Neuron (in vitro differentiated cells): Measurements from ENCODE around the gene UNCX.
"Not testable (repeated sequence)": the region's sequence is repeated elsewhere in the genome, so short reads cannot be mapped to it uniquely, and the experiment has no call there.

Experiments
- H2AFZ ChIP-seq: one replicate; pipeline ENCODE4 v1.6.1; 2013; ENCODE audit warnings: low read depth, mild to moderate bottlenecking, inconsistent platforms, low read length, moderate library complexity
- H3K27me3 ChIP-seq: one replicate; pipeline ENCODE4 v1.6.1; 2013; ENCODE audit warnings: low read length; ENCODE audit not compliant: insufficient read depth
- H3K36me3 ChIP-seq: one replicate; pipeline ENCODE4 v1.6.1; 2013; ENCODE audit warnings: low read length; ENCODE audit not compliant: insufficient read depth
- H3K4me1 ChIP-seq: one replicate; pipeline ENCODE4 v1.6.1; 2013; ENCODE audit warnings: low read length; ENCODE audit not compliant: insufficient read depth
- H3K4me3 ChIP-seq: 2 replicates; pipeline ENCODE4 v1.5.1; 2013; ENCODE audit warnings: mild to moderate bottlenecking, low read length, moderate library complexity
- H3K9me3 ChIP-seq: one replicate; pipeline ENCODE4 v1.6.1; 2013; ENCODE audit warnings: low read length

UNCX gene

GRCh38 chr7:1204460-1205140 is 28.1 kb upstream of the UNCX start:
- Histone ChIP-seq H2AFZ (no peak overlapping the region), H3K4me1 (no peaks in the 10 kb centered on the region), H3K9me3 (no peaks in the 10 kb centered on the region), H3K27me3 (peaks cover 44% of the 10 kb centered on the region), H3K4me3 (no peak overlapping the region), H3K36me3 (no peaks in the 10 kb centered on the region)

- H3K27me3 ChIP-seq = peaks cover 47% of the 10 kb centered on the region
- not testable (repeated sequence) for H3K4me1 ChIP-seq, H3K4me3 ChIP-seq, H2AFZ ChIP-seq, H3K9me3 ChIP-seq, H3K36me3 ChIP-seq
Observed at GRCh38 chr7:1205742-1206141, 26.9 kb upstream of the UNCX start.

GRCh38 chr7:1209097-1209496 is 23.6 kb upstream of the UNCX start:
- H3K36me3 ChIP-seq = no peaks in the 10 kb centered on the region
- no peaks in the 10 kb centered on the region for H3K4me1 ChIP-seq
- H3K9me3 ChIP-seq = no peaks in the 10 kb centered on the region
- H2AFZ ChIP-seq = no peak overlapping the region
- no peak overlapping the region for H3K4me3 ChIP-seq
- peaks cover 59% of the 10 kb centered on the region for H3K27me3 ChIP-seq

- Histone ChIP-seq H3K27me3 (peaks cover 60% of the 10 kb centered on the region), H2AFZ (no peak overlapping the region), H3K9me3 (no peaks in the 10 kb centered on the region), H3K36me3 (no peaks in the 10 kb centered on the region), H3K4me3 (no peak overlapping the region), H3K4me1 (no peaks in the 10 kb centered on the region)
Observed at GRCh38 chr7:1210321-1210978, 22.2 kb upstream of the UNCX start.

- no peak overlapping the region for H2AFZ ChIP-seq
- no peaks in the 10 kb centered on the region for H3K36me3 ChIP-seq
- no peaks in the 10 kb centered on the region for H3K9me3 ChIP-seq
- no peaks in the 10 kb centered on the region for H3K4me1 ChIP-seq
- H3K4me3 ChIP-seq = no peak overlapping the region
- H3K27me3 ChIP-seq = peaks cover 55% of the 10 kb centered on the region
Observed at GRCh38 chr7:1210979-1211608, 21.6 kb upstream of the UNCX start.

- Histone ChIP-seq H2AFZ (no peak overlapping the region), H3K4me3 (no peak overlapping the region), H3K4me1 (no peaks in the 10 kb centered on the region), H3K9me3 (no peaks in the 10 kb centered on the region), H3K27me3 (peaks cover 51% of the 10 kb centered on the region), H3K36me3 (no peaks in the 10 kb centered on the region)
Observed at GRCh38 chr7:1211611-1212010, 21.1 kb upstream of the UNCX start.

GRCh38 chr7:1212025-1212424 is 20.6 kb upstream of the UNCX start:
- H3K27me3 ChIP-seq = peaks cover 49% of the 10 kb centered on the region
- H2AFZ ChIP-seq, H3K9me3 ChIP-seq, H3K36me3 ChIP-seq, H3K4me1 ChIP-seq, H3K4me3 ChIP-seq: not testable (repeated sequence)

- H3K36me3 ChIP-seq = no peaks in the 10 kb centered on the region
- H3K9me3 ChIP-seq = no peaks in the 10 kb centered on the region
- peaks cover 53% of the 10 kb centered on the region for H3K27me3 ChIP-seq
- H3K4me3 ChIP-seq = no peak overlapping the region
- H2AFZ ChIP-seq = no peak overlapping the region
- no peaks in the 10 kb centered on the region for H3K4me1 ChIP-seq
Observed at GRCh38 chr7:1214516-1214915, 18.2 kb upstream of the UNCX start.

- Histone ChIP-seq H3K27me3 (peaks cover 61% of the 10 kb centered on the region), H3K4me1 (no peaks in the 10 kb centered on the region), H3K4me3 (no peak overlapping the region), H2AFZ (no peak overlapping the region), H3K9me3 (no peaks in the 10 kb centered on the region), H3K36me3 (no peaks in the 10 kb centered on the region)
Observed at GRCh38 chr7:1218541-1219165, 14.0 kb upstream of the UNCX start.

- Histone ChIP-seq H2AFZ (no peak overlapping the region), H3K36me3 (no peaks in the 10 kb centered on the region), H3K4me1 (no peaks in the 10 kb centered on the region), H3K4me3 (no peak overlapping the region), H3K9me3 (no peaks in the 10 kb centered on the region), H3K27me3 (peaks cover 63% of the 10 kb centered on the region)
Observed at GRCh38 chr7:1219498-1219897, 13.2 kb upstream of the UNCX start.

GRCh38 chr7:1220000-1220726 is 12.5 kb upstream of the UNCX start:
- H3K9me3 ChIP-seq = no peaks in the 10 kb centered on the region
- no peaks in the 10 kb centered on the region for H3K36me3 ChIP-seq
- H3K4me3 ChIP-seq = no peak overlapping the region
- no peak overlapping the region for H2AFZ ChIP-seq
- H3K27me3 ChIP-seq = peaks cover 63% of the 10 kb centered on the region
- H3K4me1 ChIP-seq = peaks cover 4% of the 10 kb centered on the region

GRCh38 chr7:1220977-1221745 is 11.5 kb upstream of the UNCX start:
- H3K9me3 ChIP-seq = no peaks in the 10 kb centered on the region
- no peak overlapping the region for H3K4me3 ChIP-seq
- H3K4me1 ChIP-seq = peaks cover 9% of the 10 kb centered on the region
- no peak overlapping the region for H2AFZ ChIP-seq
- H3K27me3 ChIP-seq = peaks cover 72% of the 10 kb centered on the region
- no peaks in the 10 kb centered on the region for H3K36me3 ChIP-seq
